ENCODE data around the gene AACS.
"Not testable (repeated sequence)": the region's sequence is repeated elsewhere in the genome, so short reads cannot be mapped to it uniquely, and the experiment has no call there.

The AACS gene

GRCh38 chr12:125025606-125026235 is 39.5 kb upstream of the AACS start:
- TF ChIP-seq Cebpa-rat (IDR thresholded peaks at IDR 0.05), result no peak
- peaks cover 0 to 11% (median 0%) of the 10 kb centered on the region in 10 experiments; a peak in 3 of 20 replicates for H3K4me1 ChIP-seq
- H3K36me3 ChIP-seq, result peaks cover 6 to 88% (median 64%) of the 10 kb centered on the region in 11 experiments; a peak in 20 of 22 replicates
- H3K9ac ChIP-seq, result no peak overlapping the region
- peaks cover 0 to 5% (median 0%) of the 10 kb centered on the region in 11 experiments; a peak in 2 of 22 replicates for H4K20me1 ChIP-seq
- H3K27me3 ChIP-seq, result no peaks in the 10 kb centered on the region
- H3K4me2 ChIP-seq, result no peak overlapping the region
- H3K27ac ChIP-seq, result no peak overlapping the region
- no peak overlapping the region for H3K4me3 ChIP-seq
- peaks cover 6 to 24% (median 20%) of the 10 kb centered on the region in 11 experiments; a peak in 18 of 22 replicates for H3K9me3 ChIP-seq (replicated peaks in 1 of 11)

- Histone ChIP-seq H3K9me3 (replicated peaks in 1 of 11) (peaks cover 0 to 4% (median 1%) of the 10 kb centered on the region in 11 experiments; a peak in 7 of 22 replicates), H3K36me3 (peaks cover 4 to 64% (median 40%) of the 10 kb centered on the region in 11 experiments; a peak in 20 of 22 replicates), H3K27me3 (no peaks in the 10 kb centered on the region)
Measured at GRCh38 chr12:125028106-125028505, 37.1 kb upstream of the AACS start.

GRCh38 chr12:125029761-125030358 is 35.4 kb upstream of the AACS start:
- H3K4me3 ChIP-seq, result no peak overlapping the region
- peaks cover 0 to 9% (median 6%) of the 10 kb centered on the region in 11 experiments; a peak in 17 of 22 replicates for H3K9me3 ChIP-seq (replicated peaks in 1 of 11)
- H3K36me3 ChIP-seq, result peaks cover 0 to 48% (median 23%) of the 10 kb centered on the region in 11 experiments; a peak in 17 of 22 replicates
- H3K27ac ChIP-seq, result no peak overlapping the region
- TF ChIP-seq Cebpa-rat (IDR thresholded peaks at IDR 0.05), result no peak
- H3K4me1 ChIP-seq, result peaks cover 0 to 11% (median 0%) of the 10 kb centered on the region in 10 experiments; a peak in 2 of 20 replicates
- peaks cover 0 to 6% (median 0%) of the 10 kb centered on the region in 11 experiments; a peak in 2 of 22 replicates for H4K20me1 ChIP-seq
- no peak overlapping the region for H3K4me2 ChIP-seq
- H3K9ac ChIP-seq, result no peak overlapping the region
- no peaks in the 10 kb centered on the region for H3K27me3 ChIP-seq

More at GRCh38 chr12:125028106-125028505, 37.1 kb upstream of the AACS start:
- no peak overlapping the region for H3K9ac ChIP-seq
- H3K27ac ChIP-seq, result no peak overlapping the region
- H4K20me1 ChIP-seq, result peaks cover 0 to 6% (median 0%) of the 10 kb centered on the region in 11 experiments; a peak in 2 of 22 replicates
- no peak overlapping the region for H3K4me3 ChIP-seq
- H3K4me1 ChIP-seq, result peaks cover 0 to 11% (median 0%) of the 10 kb centered on the region in 10 experiments; a peak in 2 of 20 replicates
- no peak for TF ChIP-seq Cebpa-rat (IDR thresholded peaks at IDR 0.05)
- H3K4me2 ChIP-seq, result no peak overlapping the region

GRCh38 chr12:125031471-125031870 is 33.8 kb upstream of the AACS start:
- not testable (repeated sequence) for H3K27ac ChIP-seq, H3K4me2 ChIP-seq, H3K4me3 ChIP-seq, H4K20me1 ChIP-seq, H3K4me1 ChIP-seq, H3K9ac ChIP-seq, H3K27me3 ChIP-seq
- H3K9me3 ChIP-seq (replicated peaks in 1 of 11), result peaks cover 0 to 13% (median 9%) of the 10 kb centered on the region in 11 experiments; a peak in 17 of 22 replicates
- peaks cover 0 to 32% (median 7%) of the 10 kb centered on the region in 11 experiments; a peak in 13 of 22 replicates for H3K36me3 ChIP-seq

GRCh38 chr12:125032466-125033152 is 32.6 kb upstream of the AACS start:
- H3K36me3 ChIP-seq, result peaks cover 0 to 21% (median 7%) of the 10 kb centered on the region in 11 experiments; a peak in 9 of 22 replicates
- H4K20me1 ChIP-seq, result peaks cover 0 to 6% (median 0%) of the 10 kb centered on the region in 11 experiments; a peak in 2 of 22 replicates
- H3K4me1 ChIP-seq, result 0 out of 20 replicates have a peak, but pooled peaks cover 0 to 3% (median 0%) of the 10 kb centered on the region in 10 experiments
- no peak overlapping the region for H3K27ac ChIP-seq
- TF ChIP-seq Cebpa-rat (IDR thresholded peaks at IDR 0.05), result no peak
- H3K9ac ChIP-seq, result no peak overlapping the region
- H3K27me3 ChIP-seq, result no peaks in the 10 kb centered on the region
- H3K9me3 ChIP-seq (replicated peaks in 1 of 11), result peaks cover 0 to 13% (median 9%) of the 10 kb centered on the region in 11 experiments; a peak in 17 of 22 replicates
- H3K4me2 ChIP-seq, result no peak overlapping the region
- no peak overlapping the region for H3K4me3 ChIP-seq

DNA sequence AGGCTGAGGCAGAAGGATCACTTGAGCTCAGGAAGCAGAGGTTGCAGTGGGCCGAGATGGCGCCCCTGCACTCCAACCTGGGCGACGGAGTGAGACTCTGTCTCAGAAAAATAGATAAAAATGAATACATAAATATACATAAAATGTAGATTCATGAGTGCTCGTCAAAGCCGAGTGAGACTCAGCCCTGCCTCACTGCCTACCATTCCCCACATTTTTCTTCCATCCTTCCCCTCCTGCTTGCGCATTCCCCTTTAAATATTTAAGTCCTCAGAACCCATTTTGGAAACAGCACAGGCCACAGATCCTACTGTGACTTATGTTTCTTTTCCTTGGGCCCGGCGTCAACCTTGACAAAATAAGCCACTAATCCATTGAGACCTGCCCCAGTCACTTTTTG is 31.9 kb upstream of the AACS start:
- peaks cover 0 to 15% (median 5%) of the 10 kb centered on the region in 11 experiments; a peak in 8 of 22 replicates for H3K36me3 ChIP-seq
- peaks cover 0 to 13% (median 9%) of the 10 kb centered on the region in 11 experiments; a peak in 17 of 22 replicates for H3K9me3 ChIP-seq (replicated peaks in 1 of 11)
- no peak for TF ChIP-seq Cebpa-rat (IDR thresholded peaks at IDR 0.05)
- H3K9ac ChIP-seq, result no peak overlapping the region
- H4K20me1 ChIP-seq, result peaks cover 0 to 6% (median 0%) of the 10 kb centered on the region in 11 experiments; a peak in 2 of 22 replicates
- H3K27me3 ChIP-seq, result no peaks in the 10 kb centered on the region
- H3K4me1 ChIP-seq, result 0 out of 20 replicates have a peak, but pooled peaks cover 0 to 3% (median 0%) of the 10 kb centered on the region in 10 experiments
- no peak overlapping the region for H3K4me2 ChIP-seq
- H3K27ac ChIP-seq, result no peak overlapping the region
- no peak overlapping the region for H3K4me3 ChIP-seq

GRCh38 chr12:125038976-125039625 is 26.1 kb upstream of the AACS start:
- Histone ChIP-seq H3K9ac (no peak overlapping the region), H3K27me3 (no peaks in the 10 kb centered on the region), H3K9me3 (replicated peaks in 1 of 11) (peaks cover 0 to 13% (median 9%) of the 10 kb centered on the region in 11 experiments; a peak in 17 of 22 replicates), H3K4me3 (no peak overlapping the region), H3K36me3 (peaks cover 0 to 4% (median 0%) of the 10 kb centered on the region in 11 experiments; a peak in 1 of 22 replicates), H3K27ac (no peak overlapping the region), H3K4me2 (no peak overlapping the region), H4K20me1 (no peaks in the 10 kb centered on the region), H3K4me1 (no peaks in the 10 kb centered on the region)
- no peak for TF ChIP-seq Cebpa-rat (IDR thresholded peaks at IDR 0.05)

DNA sequence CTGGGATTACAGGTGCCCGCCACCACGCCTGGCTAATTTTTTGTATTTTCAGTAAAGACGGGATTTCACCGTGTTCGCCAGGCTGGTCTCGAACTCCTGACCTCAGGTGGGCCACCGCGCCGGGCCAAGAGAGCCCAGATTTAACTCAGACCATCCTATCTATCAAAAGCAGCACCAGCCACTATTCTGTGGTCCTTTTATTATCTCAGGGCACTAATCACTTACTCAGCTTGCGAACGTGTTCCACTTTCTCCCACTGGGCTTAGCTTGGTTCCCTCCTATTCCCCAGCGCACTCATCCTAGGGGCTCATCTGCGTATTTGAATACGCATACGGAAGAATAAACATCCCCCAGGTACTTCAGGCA is 16.2 kb upstream of the AACS start:
- H4K20me1 ChIP-seq, result no peaks in the 10 kb centered on the region
- peaks cover 0 to 9% (median 0%) of the 10 kb centered on the region in 11 experiments; a peak in 3 of 22 replicates for H3K27me3 ChIP-seq
- H3K9ac ChIP-seq, result no peak overlapping the region
- H3K27ac ChIP-seq, result no peak overlapping the region
- H3K4me2 ChIP-seq, result peak overlapping the region in 1 of 11 experiments; percentile 40; a peak in 1 of 22 replicates
- H3K36me3 ChIP-seq, result no peaks in the 10 kb centered on the region
- H3K4me1 ChIP-seq, result peaks cover 0 to 25% (median 11%) of the 10 kb centered on the region in 10 experiments; a peak in 15 of 20 replicates
- no peak overlapping the region for H3K4me3 ChIP-seq
- no peak for TF ChIP-seq Cebpa-rat (IDR thresholded peaks at IDR 0.05)
- peaks cover 10 to 35% (median 26%) of the 10 kb centered on the region in 11 experiments; a peak in 21 of 22 replicates for H3K9me3 ChIP-seq (replicated peaks in 1 of 11)

Measured in BLaER1 treated with 17β-estradiol and CSF1 and Interleukin-3, amounts not matched to agents 10 nM and 100 nM (cell line).